Fibroblast of lung (primary cell): ENCODE data around the gene USPL1.

Source experiments
- EZH2 ChIP-seq: IDR thresholded peaks from 2 replicates; pipeline ENCODE4 v1.5.1; 2012; ENCODE audit warnings: low read length, control low read depth, mild to moderate bottlenecking; ENCODE audit errors: missing control alignments
- TF ChIP-seq, protein P1 (sequence below), 2 donors: IDR thresholded peaks in 1 of 2; conservative IDR thresholded peaks in 1 of 2; 1 replicate in 1 of 2; 2 replicates in 1 of 2; pipeline ENCODE4 v1.5.1; 2011 to 2012; ENCODE audit warnings: low read length in 2 of 2, control low read depth in 1 of 2, inconsistent platforms in 1 of 2, low read depth in 1 of 2, mild to moderate bottlenecking in 1 of 2

DNA sequence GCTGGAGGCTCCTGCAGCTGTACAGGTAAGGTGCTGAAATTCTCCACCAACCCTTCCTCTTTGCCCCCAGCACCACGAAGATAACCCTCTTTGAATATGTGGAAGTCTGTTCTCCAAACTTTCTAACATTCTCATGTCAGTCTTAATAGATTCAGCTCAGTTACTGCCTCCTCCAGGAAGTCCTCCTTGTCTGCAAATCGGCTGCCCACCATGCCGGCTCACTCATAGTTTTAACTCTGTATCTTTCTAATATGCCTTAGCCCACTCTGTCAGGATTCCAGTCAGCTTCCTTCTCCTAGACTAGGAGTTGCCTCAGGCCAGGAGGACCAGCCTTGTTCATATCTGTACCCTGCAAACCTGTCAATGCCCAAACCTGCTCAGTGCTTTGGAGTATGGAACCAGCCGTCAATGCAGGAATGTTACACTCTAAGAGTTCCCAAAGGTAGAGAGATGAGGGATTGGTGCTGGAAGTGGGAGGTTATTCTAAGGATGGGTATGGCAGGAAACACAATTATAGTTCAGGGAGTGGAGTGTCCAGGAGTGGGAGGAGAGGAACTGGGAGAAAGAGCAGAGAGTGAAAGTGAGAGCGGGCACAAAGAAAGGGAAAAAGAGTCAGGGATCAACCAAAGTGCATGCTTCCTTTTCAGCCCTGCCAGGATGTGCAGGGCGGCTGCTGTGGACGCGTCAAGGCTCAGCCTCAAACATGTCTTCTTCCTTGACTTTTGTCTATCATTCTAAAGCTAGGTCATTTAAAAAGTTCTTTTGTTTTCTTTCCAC, 79.6 kb downstream of the USPL1 start:
- no peak for TF ChIP-seq EZH2
- TF ChIP-seq, protein P1, sequence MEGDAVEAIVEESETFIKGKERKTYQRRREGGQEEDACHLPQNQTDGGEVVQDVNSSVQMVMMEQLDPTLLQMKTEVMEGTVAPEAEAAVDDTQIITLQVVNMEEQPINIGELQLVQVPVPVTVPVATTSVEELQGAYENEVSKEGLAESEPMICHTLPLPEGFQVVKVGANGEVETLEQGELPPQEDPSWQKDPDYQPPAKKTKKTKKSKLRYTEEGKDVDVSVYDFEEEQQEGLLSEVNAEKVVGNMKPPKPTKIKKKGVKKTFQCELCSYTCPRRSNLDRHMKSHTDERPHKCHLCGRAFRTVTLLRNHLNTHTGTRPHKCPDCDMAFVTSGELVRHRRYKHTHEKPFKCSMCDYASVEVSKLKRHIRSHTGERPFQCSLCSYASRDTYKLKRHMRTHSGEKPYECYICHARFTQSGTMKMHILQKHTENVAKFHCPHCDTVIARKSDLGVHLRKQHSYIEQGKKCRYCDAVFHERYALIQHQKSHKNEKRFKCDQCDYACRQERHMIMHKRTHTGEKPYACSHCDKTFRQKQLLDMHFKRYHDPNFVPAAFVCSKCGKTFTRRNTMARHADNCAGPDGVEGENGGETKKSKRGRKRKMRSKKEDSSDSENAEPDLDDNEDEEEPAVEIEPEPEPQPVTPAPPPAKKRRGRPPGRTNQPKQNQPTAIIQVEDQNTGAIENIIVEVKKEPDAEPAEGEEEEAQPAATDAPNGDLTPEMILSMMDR (conservative IDR thresholded peaks at IDR 0.05 in 1 of 2, IDR thresholded peaks at IDR 0.05 in 1 of 2; ENCODE audit: low read depth in 1 of 2, low read length in 2 of 2) = no peak
